Activated T-helper 1 cell treated with anti-CD3 and anti-CD28 coated beads, Interleukin-2, amount 50 U/mL, for 16 hours (primary cell): ENCODE data around the gene NPEPPS.

Source experiments
- DNase-seq, 2 donors: peaks; one replicate each; pipeline ENCODE4 v3.0.0-alpha.2; 2020; ENCODE audit warnings: low read depth in 1 of 2, low spot score in 1 of 2

NPEPPS gene

DNA sequence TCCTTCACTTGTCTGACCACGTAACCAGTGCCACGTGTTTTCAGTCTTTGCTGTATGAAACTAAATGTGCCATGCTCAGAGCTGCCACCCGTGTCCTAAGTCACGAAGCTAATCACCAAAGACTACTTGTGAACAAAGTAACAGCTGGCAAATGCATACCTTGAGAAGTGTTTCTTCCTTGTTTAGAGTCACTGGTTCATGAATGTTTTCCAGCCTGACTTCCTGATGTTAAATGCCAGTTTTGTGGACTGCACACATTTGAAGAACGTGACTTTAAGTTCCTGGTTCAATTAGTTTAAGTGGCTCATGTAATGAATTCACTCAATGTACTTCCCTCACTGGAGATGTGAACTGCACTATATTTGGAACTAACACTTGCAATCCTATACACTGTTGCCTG is 98.9 kb downstream of the NPEPPS start:
- DNase-seq: no peak

DNA sequence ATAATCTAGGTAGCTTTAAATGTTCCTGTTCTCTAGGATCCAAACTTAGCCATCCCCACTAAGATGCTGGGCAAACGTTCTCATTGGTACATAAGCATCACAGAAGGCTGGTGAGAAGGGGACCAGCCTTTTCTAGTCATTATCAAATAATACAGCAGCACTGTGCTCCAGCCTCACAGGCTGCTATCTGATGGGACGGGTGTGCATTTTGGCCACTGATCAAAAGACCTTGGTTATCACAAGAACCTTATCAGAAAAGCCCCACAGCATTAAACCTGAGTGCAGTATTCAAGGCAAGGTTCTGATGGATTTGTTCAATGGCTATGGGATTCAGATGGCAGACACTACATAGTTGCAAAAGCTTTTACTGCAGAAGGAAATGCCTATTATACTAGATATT is 99.7 kb downstream of the NPEPPS start:
- no peak for DNase-seq

DNA sequence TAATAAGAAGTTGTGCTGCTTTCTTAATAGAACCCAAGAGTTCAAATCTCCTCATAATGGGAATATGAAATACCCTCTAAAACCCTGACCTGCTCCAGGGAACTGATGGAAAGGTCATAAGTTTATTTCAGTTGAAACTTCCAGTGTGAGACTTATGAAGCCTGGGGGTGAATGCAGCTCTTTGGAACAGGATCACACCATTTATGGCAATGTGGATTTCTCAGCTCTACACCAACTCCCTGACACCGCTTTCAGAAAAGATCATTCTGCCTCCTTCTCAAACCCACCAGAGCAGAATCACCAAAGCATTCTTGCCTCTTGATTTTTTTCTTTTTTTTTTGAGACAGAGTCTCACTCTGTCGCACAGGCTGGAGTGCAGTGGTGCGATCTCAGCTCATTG is 102.1 kb downstream of the NPEPPS start:
- no peak for DNase-seq

DNA sequence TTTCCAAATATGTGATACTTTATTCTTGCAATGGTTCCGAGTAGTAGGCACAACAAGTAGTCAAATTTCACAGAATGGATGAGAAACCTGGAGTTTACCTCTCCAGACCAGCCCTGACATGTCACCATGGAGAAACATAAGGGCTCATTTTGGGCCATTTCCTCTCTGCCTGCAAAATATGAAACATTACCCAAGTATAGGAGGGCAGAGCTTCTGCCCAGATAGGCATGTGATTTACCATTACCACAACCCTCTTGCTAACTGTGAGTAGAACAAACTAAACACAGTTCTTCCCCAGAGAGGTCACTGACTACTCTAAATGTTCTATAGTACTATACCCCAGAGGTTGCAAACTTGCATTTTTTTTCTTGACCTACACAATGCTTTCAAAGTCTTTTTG is 103.1 kb downstream of the NPEPPS start:
- DNase-seq: no peak

DNA sequence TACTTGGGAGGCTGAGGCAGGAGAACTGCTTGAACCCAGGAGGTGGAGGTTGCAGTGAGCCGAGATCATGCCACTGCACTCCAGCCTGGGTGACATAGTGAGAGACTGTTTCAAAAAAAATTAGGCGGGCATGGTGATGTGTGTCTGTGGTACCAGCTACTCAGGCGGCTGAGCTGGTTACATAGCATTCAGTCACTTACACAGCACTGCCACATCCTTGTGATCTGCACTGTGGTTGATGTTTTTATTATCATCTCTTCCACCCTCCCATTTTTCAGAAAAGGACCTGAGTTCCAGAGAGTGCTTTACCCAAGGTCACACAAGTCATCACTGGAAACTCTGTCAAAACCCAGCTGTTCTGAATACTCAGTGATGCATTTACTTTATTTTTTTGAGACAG is 104.0 kb downstream of the NPEPPS start:
- DNase-seq: no peak

DNA sequence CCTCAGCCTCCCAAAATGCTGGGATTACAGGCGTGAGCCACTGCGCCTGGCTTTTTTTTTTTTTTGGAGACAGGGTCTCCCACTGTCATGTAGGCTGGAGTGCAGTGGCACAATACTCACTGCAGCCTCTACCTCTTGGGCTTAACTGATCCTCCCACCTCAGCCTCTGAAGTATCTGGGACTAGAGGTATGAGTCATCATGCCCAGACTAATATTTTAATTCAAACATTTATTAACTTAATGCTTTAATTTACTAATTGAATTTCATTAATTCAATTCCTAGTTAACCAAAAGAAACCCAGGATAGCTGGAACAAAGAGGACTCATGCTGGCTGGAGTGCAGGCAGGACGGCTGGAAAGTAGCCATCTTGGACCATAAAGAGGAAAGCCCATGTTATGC is 104.8 kb downstream of the NPEPPS start:
- no peak for DNase-seq

DNA sequence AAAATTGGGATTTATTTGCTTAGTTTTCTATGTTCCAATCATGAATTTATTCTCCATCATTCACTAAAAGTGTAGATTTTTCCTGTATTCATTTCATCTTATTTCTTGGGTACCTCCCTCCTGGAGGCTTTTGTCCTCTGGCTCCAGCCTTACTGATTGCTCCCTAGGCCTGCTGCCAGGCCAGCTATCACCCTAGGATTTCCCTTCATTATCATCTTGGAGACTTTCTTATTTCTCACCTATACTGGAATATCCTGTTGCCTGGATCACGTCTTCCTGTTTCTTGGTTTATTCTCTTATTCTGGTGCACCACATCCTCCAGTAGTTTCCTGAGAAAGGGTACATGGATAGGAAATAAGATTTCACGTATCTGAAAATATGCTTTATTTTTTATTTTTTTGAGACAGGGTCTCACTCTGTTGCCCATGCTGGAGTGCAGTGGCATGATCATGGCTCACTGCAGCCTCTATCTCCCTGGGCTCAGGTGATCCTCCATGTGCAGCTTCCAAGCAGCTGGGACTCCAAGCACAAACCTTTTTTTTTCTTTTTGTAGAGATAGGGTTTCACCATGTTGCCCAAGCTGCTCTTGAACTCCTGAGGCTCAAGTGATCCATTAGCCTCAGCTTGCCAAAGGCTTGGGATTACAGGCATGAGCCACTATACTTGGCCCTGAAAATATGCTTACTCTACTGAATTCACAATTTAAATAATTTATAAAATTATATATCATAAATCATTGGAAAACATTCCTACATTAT is 105.5 kb downstream of the NPEPPS start:
- DNase-seq: no peak

DNA sequence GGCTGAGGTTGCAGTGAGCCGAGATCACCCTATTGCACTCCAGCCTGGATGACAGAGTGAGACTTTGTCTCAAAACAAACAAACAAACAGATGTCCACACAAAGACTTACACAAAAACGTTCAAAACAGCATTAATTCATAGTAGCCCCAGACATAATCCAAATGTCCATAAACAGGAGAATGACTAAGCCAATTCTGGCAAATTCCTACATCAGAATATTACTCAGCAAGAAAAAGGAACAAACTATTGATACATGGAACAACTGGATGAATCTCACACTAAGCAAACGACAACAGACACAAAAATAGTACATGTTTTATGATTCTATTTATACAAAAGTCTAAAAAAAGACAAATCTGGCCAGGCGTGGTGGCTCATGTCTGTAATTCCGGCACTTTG is 108.0 kb downstream of the NPEPPS start:
- no peak for DNase-seq

DNA sequence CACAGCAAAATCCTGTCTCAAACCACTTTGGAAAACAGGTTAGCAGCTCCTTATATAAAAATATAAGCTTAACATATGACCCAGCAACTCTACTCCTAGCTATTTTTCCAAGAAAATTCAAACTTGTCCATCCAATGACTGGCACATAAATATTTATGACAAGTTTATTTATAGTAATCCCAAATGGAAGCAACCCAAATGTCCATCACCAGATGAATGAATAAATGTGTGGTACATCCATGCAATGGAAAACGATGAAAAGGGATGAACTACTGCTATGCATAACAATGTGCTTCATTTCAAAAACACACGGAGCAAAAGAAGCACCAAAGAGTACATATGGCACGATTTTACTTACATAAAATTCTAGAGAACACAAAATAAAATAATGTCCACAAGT is 109.2 kb downstream of the NPEPPS start:
- no peak for DNase-seq

DNA sequence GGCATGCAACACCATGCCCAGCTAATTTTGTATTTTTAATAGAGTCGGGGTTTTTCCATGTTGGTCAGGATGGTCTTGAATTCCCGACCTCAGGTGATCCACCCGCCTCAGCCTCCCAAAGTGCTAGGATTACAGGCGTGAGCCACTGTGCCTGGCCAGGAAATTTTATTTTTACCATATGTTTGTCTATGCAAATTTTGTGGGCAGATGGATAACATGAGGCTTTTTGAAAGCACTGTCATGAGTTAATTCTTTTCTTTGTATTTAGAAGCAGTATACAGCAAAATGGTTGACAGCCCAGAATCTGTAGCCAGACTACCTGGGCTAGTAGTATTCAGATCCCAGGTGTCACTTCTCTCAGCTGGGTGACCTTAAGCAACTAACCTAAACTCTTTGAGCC is 110.3 kb downstream of the NPEPPS start:
- no peak for DNase-seq

DNA sequence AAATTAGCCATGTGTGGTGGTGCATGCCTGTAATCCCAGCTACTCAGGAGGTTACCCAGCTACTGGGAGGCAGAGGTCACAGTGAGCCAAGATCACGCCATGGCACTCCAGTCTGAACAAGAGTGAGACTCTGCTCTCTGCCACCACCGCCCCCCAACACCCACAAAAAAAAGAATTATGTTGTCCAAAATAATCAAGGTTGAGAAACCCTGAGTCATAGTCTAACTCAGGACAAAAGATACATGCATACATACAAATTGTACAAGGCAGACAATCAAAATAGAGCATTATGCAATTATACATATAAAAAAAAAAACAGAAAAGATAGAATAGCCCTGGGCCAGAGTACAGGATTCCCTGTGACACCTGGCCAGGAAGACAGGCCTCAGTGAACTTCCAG is 112.2 kb downstream of the NPEPPS start:
- DNase-seq: no peak

DNA sequence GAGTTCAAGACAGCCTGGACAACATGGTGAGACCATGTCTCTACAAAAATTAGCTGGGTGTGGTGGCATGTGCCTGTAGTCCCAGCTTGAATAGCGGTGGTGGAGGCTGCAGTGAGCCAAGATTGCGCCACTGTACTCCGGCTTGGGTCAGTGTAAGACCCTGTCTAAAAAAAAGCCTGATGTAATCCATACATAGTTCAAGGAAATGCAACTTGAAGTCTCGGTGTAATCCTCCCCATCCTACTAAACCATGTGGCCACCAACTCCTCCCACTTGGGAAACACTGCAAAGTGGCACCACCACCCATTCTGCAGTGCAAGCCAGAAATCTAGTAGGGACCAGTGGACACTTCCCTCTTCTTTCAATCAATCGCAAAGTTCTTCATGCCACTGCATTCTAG is 113.4 kb downstream of the NPEPPS start:
- DNase-seq: no peak

DNA sequence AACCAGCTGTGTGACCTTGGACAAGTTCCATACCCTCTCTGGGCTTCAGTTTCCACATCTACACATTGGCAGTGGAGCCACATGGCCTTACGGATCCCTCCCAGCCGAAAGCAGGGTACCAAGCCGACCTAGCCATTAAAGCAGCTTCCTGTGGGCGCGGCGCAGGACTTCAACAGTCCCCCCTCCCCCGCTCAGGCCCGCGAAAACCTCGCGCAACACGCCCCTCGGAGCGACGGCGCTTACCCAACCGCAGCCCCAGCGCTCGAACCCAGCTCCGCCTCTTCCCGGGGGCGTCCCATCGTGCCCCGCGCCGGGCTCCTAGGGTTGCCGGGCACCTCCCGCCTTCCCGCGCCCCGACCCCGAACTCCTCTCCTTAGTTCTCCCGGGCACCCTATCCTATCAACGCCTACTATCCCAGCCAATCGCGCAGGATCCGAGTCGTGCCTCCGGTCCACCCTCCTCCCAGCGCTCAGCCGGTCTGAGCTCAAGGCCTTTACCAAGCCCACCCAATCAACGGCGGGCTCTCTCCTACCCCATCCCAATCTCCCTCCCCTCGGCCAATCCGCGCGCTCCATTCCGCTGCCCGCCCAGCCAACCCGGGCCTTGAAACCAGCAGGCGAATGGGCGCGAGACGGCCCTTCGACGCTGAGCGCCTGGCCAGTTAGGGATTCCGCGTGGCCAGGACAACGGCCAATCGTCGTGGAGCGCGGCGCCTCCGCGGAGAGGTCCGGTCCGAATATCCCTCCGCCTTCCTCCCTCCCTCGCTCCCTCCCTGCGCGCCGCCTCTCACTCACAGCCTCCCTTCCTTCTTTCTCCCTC is 118.5 kb downstream of the NPEPPS start, which contains the start of gene KPNB1:
KPNB1 (plus strand) TSS at position 767 of the 819 bp plus-strand sequence. CDS start 326 bp downstream, outside the sequence.
- DNase-seq: peak; percentile 94 to 97

DNA sequence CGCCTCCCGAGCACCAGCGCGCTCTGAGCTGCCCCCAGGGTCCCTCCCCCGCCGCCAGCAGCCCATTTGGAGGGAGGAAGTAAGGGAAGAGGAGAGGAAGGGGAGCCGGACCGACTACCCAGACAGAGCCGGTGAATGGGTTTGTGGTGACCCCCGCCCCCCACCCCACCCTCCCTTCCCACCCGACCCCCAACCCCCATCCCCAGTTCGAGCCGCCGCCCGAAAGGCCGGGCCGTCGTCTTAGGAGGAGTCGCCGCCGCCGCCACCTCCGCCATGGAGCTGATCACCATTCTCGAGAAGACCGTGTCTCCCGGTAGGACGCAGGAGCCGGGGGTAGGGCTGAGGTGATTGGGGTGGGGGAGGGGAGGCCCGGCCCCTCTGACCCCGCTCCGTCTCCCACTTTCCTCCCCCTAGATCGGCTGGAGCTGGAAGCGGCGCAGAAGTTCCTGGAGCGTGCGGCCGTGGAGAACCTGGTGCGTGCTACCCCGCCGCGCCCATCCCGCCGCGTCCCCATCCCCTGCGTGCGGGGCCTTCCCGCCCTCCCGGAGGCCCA is 119.1 kb downstream of the NPEPPS start:
- DNase-seq: peak; percentile 21 to 37

DNA sequence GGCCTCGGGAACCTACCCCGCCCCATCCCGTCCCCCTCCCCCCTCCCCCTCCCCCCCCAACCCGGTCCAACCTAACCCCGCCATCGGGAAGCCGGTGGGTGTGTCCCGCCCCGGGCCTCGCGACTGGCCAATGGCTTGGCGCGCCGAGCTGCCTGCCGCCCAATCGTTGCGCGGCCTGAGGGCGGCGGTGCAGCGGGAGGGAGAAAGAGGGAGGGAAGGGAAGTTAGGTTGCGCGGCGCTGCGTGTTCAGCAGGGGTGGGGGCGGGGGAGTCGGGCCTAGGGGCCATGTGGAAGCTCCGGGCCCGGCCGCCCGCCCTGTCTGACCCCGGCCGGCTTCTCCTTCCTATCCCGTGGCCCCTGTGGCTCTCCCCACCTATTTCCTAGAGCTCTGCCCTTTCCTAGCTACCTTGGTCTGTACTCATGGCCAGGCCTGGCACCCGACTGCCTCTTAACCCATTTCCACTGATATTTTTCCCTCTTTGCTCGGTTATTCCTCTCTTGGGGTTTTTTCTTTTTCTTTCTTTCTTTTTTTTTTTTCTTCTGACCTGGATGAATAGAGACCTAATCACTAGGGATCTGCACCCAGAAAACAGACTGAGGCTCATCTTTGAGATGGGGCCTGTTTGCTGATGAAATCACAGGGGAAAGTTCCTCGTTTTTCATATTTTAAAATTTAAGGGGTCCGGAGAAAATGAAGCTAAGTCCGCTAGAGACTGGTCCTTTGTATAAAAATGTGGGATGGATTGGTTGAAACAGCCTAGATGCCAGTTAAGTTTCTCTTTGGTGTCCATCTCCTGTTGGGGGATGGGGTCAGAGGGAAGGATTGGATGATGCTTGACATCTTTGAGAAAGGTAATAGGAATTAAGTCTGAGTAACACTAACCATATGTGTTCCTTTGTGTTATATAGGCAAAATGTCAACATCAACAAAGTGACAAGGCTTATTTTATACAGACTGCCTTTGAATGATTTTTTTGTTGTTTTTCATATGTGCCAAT is 119.9 kb downstream of the NPEPPS start:
- peak; percentile 74 to 93 for DNase-seq

DNA sequence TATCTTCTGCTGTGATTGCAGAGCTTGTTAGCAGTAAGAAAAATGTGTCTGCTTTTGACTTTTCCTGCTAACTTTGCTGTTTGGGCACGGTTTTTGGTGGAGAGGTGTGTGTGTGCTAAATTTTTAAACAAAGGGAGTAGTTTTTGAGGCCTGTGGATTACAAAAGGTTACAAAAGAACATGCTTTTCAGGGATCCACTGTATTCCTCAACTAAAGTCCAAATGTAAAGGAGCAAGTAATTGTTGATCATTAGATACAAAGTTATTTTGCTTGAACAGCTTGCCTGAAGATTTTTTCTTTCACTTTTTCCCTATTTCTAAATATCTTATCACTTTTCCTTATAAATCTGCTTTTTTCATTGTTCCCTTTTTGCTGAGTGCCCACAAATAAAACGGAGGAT is 120.8 kb downstream of the NPEPPS start:
- no peak for DNase-seq

DNA sequence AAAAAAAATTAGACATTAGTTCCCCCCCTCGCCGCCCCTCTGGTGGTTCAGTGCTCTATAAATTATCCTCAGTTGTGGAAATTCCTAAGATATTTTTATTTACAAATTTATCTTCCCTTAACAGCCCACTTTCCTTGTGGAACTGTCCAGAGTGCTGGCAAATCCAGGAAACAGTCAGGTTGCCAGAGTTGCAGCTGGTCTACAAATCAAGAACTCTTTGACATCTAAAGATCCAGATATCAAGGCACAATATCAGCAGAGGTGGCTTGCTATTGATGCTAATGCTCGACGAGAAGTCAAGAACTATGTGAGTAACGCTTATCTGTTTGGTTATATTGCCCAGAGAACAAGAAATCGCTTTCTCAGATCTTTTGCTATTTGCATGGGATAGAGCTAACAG is 121.7 kb downstream of the NPEPPS start:
- no peak for DNase-seq

DNA sequence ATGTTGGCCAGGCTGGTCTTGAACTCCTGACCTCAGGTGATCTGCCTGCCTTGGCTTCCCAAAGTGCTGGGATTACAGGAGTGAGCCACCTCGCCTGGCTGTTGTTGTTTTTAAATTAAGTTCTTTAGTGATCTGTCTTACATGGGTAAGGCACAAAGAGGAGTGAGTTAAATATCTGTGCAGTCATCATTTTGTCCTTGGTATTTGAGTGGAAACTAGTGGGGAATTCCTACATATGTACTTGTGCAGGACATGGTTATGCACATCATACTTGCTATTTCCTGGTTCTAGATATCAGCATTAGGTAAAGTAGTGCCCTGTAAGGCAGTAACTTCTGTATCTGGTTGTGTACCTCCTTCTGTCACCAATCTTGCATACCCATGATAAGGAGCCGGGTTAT is 122.5 kb downstream of the NPEPPS start:
- DNase-seq: no peak

DNA sequence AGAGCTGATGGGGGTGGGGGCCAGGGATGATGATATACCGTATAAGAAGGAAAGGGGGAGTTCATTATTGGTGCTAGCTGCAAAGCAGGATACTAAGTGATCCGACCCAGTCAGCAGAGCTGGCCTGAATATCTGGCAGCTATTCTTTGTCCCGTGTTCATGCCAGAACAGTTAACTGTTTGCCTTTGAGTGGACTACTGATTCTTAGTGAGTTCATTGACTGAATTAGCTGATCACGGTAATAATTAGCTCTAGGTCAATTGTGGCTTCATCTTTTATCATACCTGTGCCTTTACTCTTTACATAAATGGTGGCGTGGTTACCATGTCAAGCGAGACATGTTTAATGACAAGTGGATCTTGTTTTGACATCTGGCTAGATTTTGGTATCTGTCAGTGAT is 124.1 kb downstream of the NPEPPS start:
- DNase-seq: no peak

DNA sequence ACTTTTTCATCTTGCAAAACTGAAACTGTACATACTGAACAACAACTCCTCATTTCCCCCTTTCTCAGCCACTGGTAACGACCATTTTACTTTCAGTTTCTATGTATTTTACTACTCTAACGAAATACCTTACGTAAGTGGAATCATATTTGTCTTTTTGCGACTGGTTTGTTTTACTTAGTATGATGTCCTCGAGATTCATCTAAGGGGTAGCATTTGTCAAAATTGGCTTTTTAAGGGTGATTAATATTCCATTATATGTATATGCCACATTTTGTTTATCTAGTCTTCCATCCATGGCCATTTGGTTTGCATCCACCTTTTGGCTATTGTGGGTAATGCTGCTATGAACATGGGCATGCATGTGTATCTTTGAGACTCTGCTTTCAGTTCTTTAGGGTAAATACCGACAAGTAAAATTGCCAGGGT is 129.2 kb downstream of the NPEPPS start:
- no peak for DNase-seq
